Parathyroid adenoma (tissue), 2 donors: ENCODE data around the gene ADPGK.

ENCODE experiments used
- H2AFZ ChIP-seq: fragments of 300-600 bp; sonication (generic); one replicate; pipeline ENCODE4 v1.7.0; 2017; ENCODE audit warnings: antibody characterized with exemption, mild to moderate bottlenecking
- H3K27ac ChIP-seq: fragments of 300-600 bp; sonication (generic); one replicate; pipeline ENCODE4 v1.7.0; 2017
- H3K27me3 ChIP-seq: fragments of 300-600 bp; sonication (generic); one replicate; pipeline ENCODE4 v1.7.0; 2017; ENCODE audit warnings: low read length; ENCODE audit not compliant: control insufficient read depth, insufficient read depth
- H3K36me3 ChIP-seq: fragments of 300-600 bp; sonication (generic); one replicate; pipeline ENCODE4 v1.7.0; 2017; ENCODE audit warnings: low read length; ENCODE audit not compliant: control insufficient read depth, insufficient read depth
- H3K4me1 ChIP-seq: fragments of 300-600 bp; sonication (generic); one replicate; pipeline ENCODE4 v1.7.0; 2017; ENCODE audit warnings: control low read depth
- H3K4me2 ChIP-seq: fragments of 300-600 bp; sonication (generic); one replicate; pipeline ENCODE4 v1.7.0; 2017; ENCODE audit warnings: low read length
- H3K4me3 ChIP-seq: fragments of 300-600 bp; sonication (generic); one replicate; pipeline ENCODE4 v1.7.0; 2017; ENCODE audit warnings: low read depth, low read length
- H3K79me2 ChIP-seq: fragments of 300-600 bp; sonication (generic); one replicate; pipeline ENCODE4 v1.7.0; 2017; ENCODE audit warnings: control low read depth
- H3K9ac ChIP-seq: fragments of 300-600 bp; sonication (generic); one replicate; pipeline ENCODE4 v1.7.0; 2017; ENCODE audit warnings: mild to moderate bottlenecking
- H3K9me3 ChIP-seq: fragments of 300-600 bp; sonication (generic); one replicate; pipeline ENCODE4 v1.7.0; 2017; ENCODE audit warnings: low read length; ENCODE audit not compliant: control insufficient read depth
- CTCF ChIP-seq: fragments of 300-600 bp; sonication (generic); IDR thresholded peaks from one replicate; pipeline ENCODE4 v1.7.0; 2017; ENCODE audit warnings: antibody characterized with exemption, mild to moderate bottlenecking
- donor health status: primary hyperparathyroidism.

Gene ADPGK

GRCh38 chr15:72766780-72767179 is 16.8 kb downstream of the ADPGK start:
- Histone ChIP-seq H3K36me3 (no peaks in the 10 kb centered on the region), H3K9me3 (no peaks in the 10 kb centered on the region), H2AFZ (no peak overlapping the region), H3K79me2 (no peaks in the 10 kb centered on the region), H3K4me3 (no peak overlapping the region), H3K27ac (no peak overlapping the region), H3K4me1 (no peaks in the 10 kb centered on the region), H3K27me3 (no peaks in the 10 kb centered on the region), H3K9ac (no peak overlapping the region), H3K4me2 (no peak overlapping the region)
- TF ChIP-seq CTCF = no peak

GRCh38 chr15:72766025-72766424 is 17.5 kb downstream of the ADPGK start:
- no peaks in the 10 kb centered on the region for H3K4me1 ChIP-seq
- no peaks in the 10 kb centered on the region for H3K36me3 ChIP-seq
- H3K27me3 ChIP-seq = no peaks in the 10 kb centered on the region
- H3K4me3 ChIP-seq = no peak overlapping the region
- H2AFZ ChIP-seq = no peak overlapping the region
- H3K9ac ChIP-seq = no peak overlapping the region
- no peaks in the 10 kb centered on the region for H3K79me2 ChIP-seq
- H3K4me2 ChIP-seq = no peak overlapping the region
- no peak for TF ChIP-seq CTCF
- no peaks in the 10 kb centered on the region for H3K9me3 ChIP-seq
- H3K27ac ChIP-seq = no peak overlapping the region

GRCh38 chr15:72764656-72765055 is 18.9 kb downstream of the ADPGK start:
- H3K9ac ChIP-seq = no peak overlapping the region
- no peaks in the 10 kb centered on the region for H3K36me3 ChIP-seq
- H2AFZ ChIP-seq = no peak overlapping the region
- H3K79me2 ChIP-seq = no peaks in the 10 kb centered on the region
- no peak overlapping the region for H3K4me2 ChIP-seq
- H3K4me3 ChIP-seq = no peak overlapping the region
- no peaks in the 10 kb centered on the region for H3K9me3 ChIP-seq
- no peaks in the 10 kb centered on the region for H3K4me1 ChIP-seq
- no peaks in the 10 kb centered on the region for H3K27me3 ChIP-seq
- TF ChIP-seq CTCF = no peak
- H3K27ac ChIP-seq = no peak overlapping the region

GRCh38 chr15:72760590-72761260 is 22.8 kb downstream of the ADPGK start:
- Histone ChIP-seq H3K27me3 (no peaks in the 10 kb centered on the region), H3K79me2 (no peaks in the 10 kb centered on the region), H3K27ac (no peak overlapping the region), H3K4me2 (no peak overlapping the region), H3K9ac (no peak overlapping the region), H3K9me3 (no peaks in the 10 kb centered on the region), H3K4me3 (no peak overlapping the region), H3K36me3 (no peaks in the 10 kb centered on the region), H3K4me1 (no peaks in the 10 kb centered on the region), H2AFZ (no peak overlapping the region)
- TF ChIP-seq CTCF = no peak

GRCh38 chr15:72758182-72758581 is 25.4 kb downstream of the ADPGK start:
- no peaks in the 10 kb centered on the region for H3K9me3 ChIP-seq
- no peak for TF ChIP-seq CTCF
- H3K9ac ChIP-seq = no peak overlapping the region
- no peak overlapping the region for H3K4me3 ChIP-seq
- H3K27me3 ChIP-seq = no peaks in the 10 kb centered on the region
- no peak overlapping the region for H3K27ac ChIP-seq
- H3K4me1 ChIP-seq = no peaks in the 10 kb centered on the region
- no peaks in the 10 kb centered on the region for H3K79me2 ChIP-seq
- no peak overlapping the region for H3K4me2 ChIP-seq
- H2AFZ ChIP-seq = no peak overlapping the region
- H3K36me3 ChIP-seq = no peaks in the 10 kb centered on the region
